ENCODE data around the gene MFSD12.
"Not testable (repeated sequence)": the region's sequence is repeated elsewhere in the genome, so short reads cannot be mapped to it uniquely, and the experiment has no call there.

Gene MFSD12

GRCh38 chr19:3522421-3523360 lies 34.7 kb downstream of the MFSD12 start:
- no peak for DNase-seq

GRCh38 chr19:3521104-3521445 lies 36.3 kb downstream of the MFSD12 start:
- DNase-seq: no peak

GRCh38 chr19:3520166-3521103 lies 37.0 kb downstream of the MFSD12 start:
- no peak for DNase-seq

GRCh38 chr19:3519126-3519525 lies 38.3 kb downstream of the MFSD12 start:
- DNase-seq: no peak

- no peak for DNase-seq
These were observed 38.7 kb downstream of the MFSD12 start for GRCh38 chr19:3518659-3519058.

- DNase-seq: no peak
These were observed 39.1 kb downstream of the MFSD12 start for GRCh38 chr19:3518255-3518654.

GRCh38 chr19:3517638-3518037 lies 39.7 kb downstream of the MFSD12 start:
- no peak for DNase-seq

- peak; percentile 58 to 63 for DNase-seq
These were observed 40.6 kb downstream of the MFSD12 start for GRCh38 chr19:3516675-3517207.

- no peak for DNase-seq
These were observed 41.4 kb downstream of the MFSD12 start for GRCh38 chr19:3515891-3516422.

GRCh38 chr19:3514930-3515329 lies 42.5 kb downstream of the MFSD12 start:
- no peak for DNase-seq

GRCh38 chr19:3513229-3514140 lies 43.9 kb downstream of the MFSD12 start:
- no peak for DNase-seq

GRCh38 chr19:3512562-3513228 lies 44.7 kb downstream of the MFSD12 start:
- DNase-seq: no peak

- DNase-seq: no peak
These were observed 45.7 kb downstream of the MFSD12 start for GRCh38 chr19:3511506-3512251.

- DNase-seq: no peak
These were observed 46.7 kb downstream of the MFSD12 start for GRCh38 chr19:3510727-3511126.

- no peak for DNase-seq
These were observed 47.8 kb downstream of the MFSD12 start for GRCh38 chr19:3509566-3509989.

- DNase-seq: no peak
These were observed 48.4 kb downstream of the MFSD12 start for GRCh38 chr19:3508771-3509535.

- not testable (repeated sequence) for DNase-seq
These were observed 49.2 kb downstream of the MFSD12 start for GRCh38 chr19:3508121-3508661.

GRCh38 chr19:3507371-3508120 lies 49.8 kb downstream of the MFSD12 start:
- peak; percentile 18 to 58 for DNase-seq
